WTC11 (cell line): ENCODE results near the gene CHST3.

Experiments used
- CTCF ChIP-seq: fragments of 200-600 bp; IDR thresholded peaks from 2 replicates; pipeline ENCODE4 v1.8.0; 2022; ENCODE audit warnings: antibody characterized with exemption
- ESRRA ChIP-seq: sonication (generic); formaldehyde crosslinking; IDR thresholded peaks from 2 replicates; pipeline ENCODE4 v1.8.1; 2022; ENCODE audit warnings: mild to moderate bottlenecking, missing genetic modification reagents, borderline replicate concordance
- PREB ChIP-seq: sonication (generic); formaldehyde crosslinking; IDR thresholded peaks from 2 replicates; pipeline ENCODE4 v1.8.1; 2022; ENCODE audit warnings: mild to moderate bottlenecking, missing genetic modification reagents, moderate library complexity, borderline replicate concordance
- SP1 ChIP-seq: sonication (generic); formaldehyde crosslinking; conservative IDR thresholded peaks from 2 replicates; pipeline ENCODE4 v1.8.1; 2022; ENCODE audit warnings: missing genetic modification reagents

DNA sequence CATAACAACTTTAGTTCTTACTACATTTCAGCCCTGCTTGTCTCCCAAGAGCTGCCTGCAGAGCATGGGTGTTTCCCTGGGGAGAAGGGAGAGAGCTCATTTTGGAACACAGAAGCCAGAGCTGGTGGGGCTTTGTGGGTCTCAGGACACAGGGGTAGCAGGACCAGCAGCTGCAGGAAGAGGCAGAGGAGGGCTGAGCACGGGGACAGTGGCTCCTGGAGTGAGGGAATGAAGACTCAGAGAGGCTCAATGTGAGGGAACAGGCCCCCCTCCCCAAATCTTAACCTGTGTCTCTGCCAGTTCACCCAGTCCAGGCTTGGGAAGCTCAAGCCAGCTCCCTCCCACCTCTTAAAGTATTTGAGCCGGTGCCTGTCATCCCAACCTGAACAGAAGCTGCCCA is 50.0 kb downstream of the CHST3 start:
- TF ChIP-seq SP1 (no peak), CTCF (no peak), PREB (CRISPR knock-in tag) (no peak), ESRRA (no peak)
